GM10266 (cell line): ENCODE data around the gene ST8SIA2.

Experiments used
- DNase-seq: peaks from one replicate; pipeline ENCODE4 v3.0.0; 2012; ENCODE audit errors: extremely low spot score
- CTCF ChIP-seq: IDR thresholded peaks from 2 replicates; pipeline ENCODE4 v1.5.1; 2012; ENCODE audit warnings: mild to moderate bottlenecking, low read depth; ENCODE audit not compliant: control insufficient read depth, insufficient read depth; ENCODE audit errors: missing control alignments

The ST8SIA2 gene

DNA sequence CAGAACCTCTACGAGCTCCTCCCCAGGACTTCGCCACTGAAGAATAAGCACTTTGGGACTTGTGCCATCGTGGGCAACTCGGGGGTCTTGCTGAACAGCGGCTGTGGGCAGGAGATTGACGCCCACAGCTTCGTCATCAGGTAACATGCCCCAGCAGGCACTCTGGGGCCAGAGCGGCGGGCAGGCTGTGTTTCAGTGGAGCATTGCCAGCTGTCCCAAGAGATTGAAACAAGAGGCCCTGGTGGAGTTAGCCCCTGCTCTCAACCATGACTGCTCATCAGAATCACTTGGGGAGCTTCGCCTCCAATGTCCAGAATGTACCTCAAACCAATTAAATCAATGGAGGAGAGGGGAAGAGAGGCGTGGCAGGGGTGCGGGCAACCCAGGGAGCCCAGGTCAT, 44.8 kb downstream of the ST8SIA2 start:
- no peak for DNase-seq
- no peak for TF ChIP-seq CTCF

- DNase-seq: no peak
- no peak for TF ChIP-seq CTCF
Observed at GRCh38 chr15:92443381-92443780, 49.7 kb downstream of the ST8SIA2 start.

DNA sequence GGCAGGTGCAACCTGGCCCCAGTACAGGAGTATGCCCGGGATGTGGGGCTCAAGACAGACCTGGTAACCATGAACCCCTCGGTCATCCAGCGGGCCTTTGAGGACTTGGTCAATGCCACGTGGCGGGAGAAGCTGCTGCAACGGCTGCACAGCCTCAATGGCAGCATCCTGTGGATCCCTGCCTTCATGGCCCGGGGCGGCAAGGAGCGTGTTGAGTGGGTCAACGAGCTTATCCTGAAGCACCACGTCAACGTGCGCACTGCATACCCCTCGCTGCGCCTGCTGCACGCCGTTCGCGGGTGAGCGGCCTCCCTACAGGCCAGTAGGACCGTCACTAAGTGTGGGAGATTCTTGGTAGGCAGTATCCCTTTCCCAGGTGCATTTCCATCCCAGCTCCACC, 51.0 kb downstream of the ST8SIA2 start:
- no peak for DNase-seq
- no peak for TF ChIP-seq CTCF

DNA sequence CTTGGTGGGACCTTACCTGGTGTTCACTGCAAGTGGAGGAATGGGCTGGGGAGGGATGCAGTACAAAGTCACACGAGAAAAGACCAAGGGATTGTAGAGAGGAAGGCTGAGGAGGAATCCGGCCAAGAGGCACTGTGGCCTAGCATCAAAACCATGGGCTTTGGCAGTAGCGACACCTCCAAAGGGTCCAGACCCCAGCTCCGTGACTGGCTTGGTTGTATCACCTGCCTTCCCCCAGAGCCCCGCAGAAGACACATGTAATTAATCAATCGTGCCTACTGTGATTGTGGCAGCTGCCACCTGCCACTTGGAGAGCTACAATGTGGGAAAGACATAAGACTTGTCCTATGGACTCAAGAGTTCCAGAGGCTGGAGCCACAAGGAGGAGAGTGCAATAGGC, 54.7 kb downstream of the ST8SIA2 start:
- no peak for TF ChIP-seq CTCF
- no peak for DNase-seq

- DNase-seq: no peak
- no peak for TF ChIP-seq CTCF
Observed at GRCh38 chr15:92449476-92449875, 55.8 kb downstream of the ST8SIA2 start.

- no peak for DNase-seq
Observed at GRCh38 chr15:92451225-92451825, 57.6 kb downstream of the ST8SIA2 start.

More at GRCh38 chr15:92451225-92451825, 57.6 kb downstream of the ST8SIA2 start:
- TF ChIP-seq CTCF: no peak
